ENCODE measurements around the gene MGAT3. TPM values are rescaled to one million over a fixed set of nuclear protein-coding genes. Genes with fewer than 3 reads are reported as not detected.

MGAT3 gene
- total RNA-seq, 2 experiments from 2014 or later = 16.3 to 44.3 TPM

- H4K20me1 ChIP-seq (ENCODE audit: insufficient read depth, low read length) = peaks cover 20% of the 10 kb centered on the region
- CTCF ChIA-PET (ENCODE audit: unreplicated experiment) = interaction anchor here (1.1 kb wide), 1 partner anchor 13 kb away, joined by 5 read pairs; no protein-coding TSS in a partner anchor
- no peaks in the 10 kb centered on the region for H3K9me3 ChIP-seq (ENCODE audit: low read length)
- peaks cover 42% of the 10 kb centered on the region for H3K79me2 ChIP-seq (ENCODE audit: insufficient read depth, low read depth, low read length)
- H3K4me2 ChIP-seq (ENCODE audit: low read length) = peak overlapping the region; percentile 87
- POLR2A ChIA-PET = interaction anchor here (1.3 to 2.1 kb wide), 5 partner anchors 15 to 27 kb away, joined by 3 to 8 read pairs (median 5); partner anchors contain the start of gene ATF4
- peaks cover 37% of the 10 kb centered on the region for H3K36me3 ChIP-seq (ENCODE audit: insufficient read depth, low read length)
- peak overlapping the region; percentile 56; the same call in 1 of the 2 replicates for H2AFZ ChIP-seq (ENCODE audit: low read length)
- TF ChIP-seq CTCF (conservative IDR thresholded peaks at IDR 0.05; ENCODE audit: low read length) (no peak), EZH2phosphoT487 (IDR thresholded peaks at IDR 0.05; ENCODE audit: borderline replicate concordance, low read depth, low read length) (no peak)
- H3K9me2 ChIP-seq (ENCODE audit: insufficient read depth, low read length) = no peaks in the 10 kb centered on the region
- peak overlapping the region; percentile 87 for H3K4me3 ChIP-seq (ENCODE audit: low read depth, low read length, poor library complexity, severe bottlenecking)
- no peak for DNase-seq (ENCODE audit: low spot score)
- BruUV-seq (replicated peaks) = no TSS peak
- H3K4me1 ChIP-seq (ENCODE audit: insufficient read depth, low read length, poor library complexity, severe bottlenecking) = peaks cover 20% of the 10 kb centered on the region
- intact Hi-C loops (cut with micrococcal nuclease; ENCODE audit: unreplicated experiment) = loop anchor here (1.0 kb wide), 1 partner anchor 20 kb away; no protein-coding TSS in a partner anchor
- H3K27ac ChIP-seq (ENCODE audit: low read depth, low read length, poor library complexity, severe bottlenecking) = no peak overlapping the region
These were observed 44.9 kb downstream of the MGAT3 start for GRCh38 chr22:39501644-39502108.

GRCh38 chr22:39502109-39502788, 45.4 kb downstream of the MGAT3 start, which contains the start of gene MIEF1:
MIEF1 (plus strand) TSS chr22:39502290; CDS start chr22:39511295, 9,005 bp downstream.
- H3K27ac ChIP-seq (ENCODE audit: low read depth, low read length, poor library complexity, severe bottlenecking) = peak within 1 kb of the TSS; percentile 45
- H4K20me1 ChIP-seq (ENCODE audit: insufficient read depth, low read length) = peaks cover 20% of the 10 kb centered on the region
- H3K4me3 ChIP-seq (ENCODE audit: low read depth, low read length, poor library complexity, severe bottlenecking) = peak within 1 kb of the TSS; percentile 87
- TF ChIP-seq CTCF (conservative IDR thresholded peaks at IDR 0.05; ENCODE audit: low read length) (no peak), EZH2phosphoT487 (IDR thresholded peaks at IDR 0.05; ENCODE audit: borderline replicate concordance, low read depth, low read length) (no peak)
- ChIA-PET CTCF (ENCODE audit: unreplicated experiment) (interaction anchor here (1.1 kb wide), 1 partner anchor 12 kb away, joined by 5 read pairs; no protein-coding TSS in a partner anchor), POLR2A (interaction anchor here (0.6 to 2.1 kb wide), 6 partner anchors 14 to 39 kb away, joined by 3 to 8 read pairs (median 5); partner anchors contain the start of gene ATF4)
- no TSS peak for BruUV-seq (replicated peaks)
- H2AFZ ChIP-seq (ENCODE audit: low read length) = peak within 1 kb of the TSS; percentile 56; the same call in 1 of the 2 replicates
- H3K79me2 ChIP-seq (ENCODE audit: insufficient read depth, low read depth, low read length) = peaks cover 43% of the 10 kb centered on the region
- peak within 1 kb of the TSS; percentile 87 for H3K4me2 ChIP-seq (ENCODE audit: low read length)
- peak; percentile 96 for DNase-seq (ENCODE audit: low spot score)
- peaks cover 20% of the 10 kb centered on the region for H3K4me1 ChIP-seq (ENCODE audit: insufficient read depth, low read length, poor library complexity, severe bottlenecking)
- no peaks in the 10 kb centered on the region for H3K9me2 ChIP-seq (ENCODE audit: insufficient read depth, low read length)
- peaks cover 43% of the 10 kb centered on the region for H3K36me3 ChIP-seq (ENCODE audit: insufficient read depth, low read length)
- intact Hi-C loops (cut with micrococcal nuclease; ENCODE audit: unreplicated experiment) = loop anchor here (1.0 kb wide), 1 partner anchor 19 kb away; no protein-coding TSS in a partner anchor
- H3K9me3 ChIP-seq (ENCODE audit: low read length) = no peaks in the 10 kb centered on the region

Measured in OCI-LY7 (cell line).